CD14-positive monocyte (primary cell): ENCODE data around the gene CLUH. TPM values are rescaled to one million over a fixed set of nuclear protein-coding genes. Genes with fewer than 3 reads are reported as not detected.

ENCODE experiments used
- DNase-seq, 3 donors: peaks; one replicate each; pipeline ENCODE4 v3.0.0-alpha.2; 2011 to 2022
- H2AFZ ChIP-seq: 2 replicates; pipeline ENCODE4 v1.6.0; 2012; ENCODE audit warnings: mild to moderate bottlenecking, low read depth, low read length, inconsistent platforms; ENCODE audit not compliant: insufficient read depth, poor library complexity, severe bottlenecking
- H3K27ac ChIP-seq, 2 donors: 1 replicate in 1 of 2; 2 replicates in 1 of 2; pipeline ENCODE4 v1.5.1; 2012 to 2013; ENCODE audit warnings: low read length in 2 of 2, control low read depth in 1 of 2, inconsistent platforms in 1 of 2, low read depth in 1 of 2, mild to moderate bottlenecking in 1 of 2
- H3K27me3 ChIP-seq, 2 donors: one replicate each; pipeline versions ENCODE4 v1.6.0 to v1.6.1; 2011 to 2013; ENCODE audit warnings: low read length in 2 of 2; ENCODE audit not compliant: control insufficient read depth in 2 of 2, insufficient read depth in 2 of 2
- H3K36me3 ChIP-seq, 2 donors: replicated peaks in 1 of 2; 1 replicate in 1 of 2; 2 replicates in 1 of 2; pipeline versions ENCODE4 v1.5.1 to v1.6.1; 2012 to 2013; ENCODE audit warnings: low read length in 2 of 2, control low read depth in 1 of 2, inconsistent platforms in 1 of 2, mild to moderate bottlenecking in 1 of 2; ENCODE audit not compliant: insufficient read depth in 2 of 2, control insufficient read depth in 1 of 2
- H3K4me1 ChIP-seq, 2 donors: 1 replicate in 1 of 2; 2 replicates in 1 of 2; pipeline versions ENCODE4 v1.5.1 to v1.6.1; 2012 to 2013; ENCODE audit warnings: low read length in 2 of 2, control low read depth in 1 of 2, inconsistent platforms in 1 of 2, mild to moderate bottlenecking in 1 of 2, moderate library complexity in 1 of 2; ENCODE audit not compliant: insufficient read depth in 2 of 2, control insufficient read depth in 1 of 2
- H3K4me2 ChIP-seq: replicated peaks from 2 replicates; pipeline ENCODE3; 2012; ENCODE audit warnings: low read length, moderate library complexity, mild to moderate bottlenecking; ENCODE audit not compliant: poor library complexity, severe bottlenecking; ENCODE audit errors: extremely low read depth
- H3K4me3 ChIP-seq, 3 experiments: fragments of 200-600 bp in 1 of 3; sonication (generic) in 1 of 3; replicated peaks in 1 of 3; 1 replicate in 2 of 3; 2 replicates in 1 of 3; pipeline ENCODE4 v1.5.1; 2011 to 2013; ENCODE audit warnings: low read length in 3 of 3, mild to moderate bottlenecking in 3 of 3, control low read depth in 2 of 3, low read depth in 2 of 3, inconsistent platforms in 1 of 3, moderate library complexity in 1 of 3
- H3K79me2 ChIP-seq: 2 replicates; pipeline ENCODE4 v1.6.0; 2012; ENCODE audit warnings: mild to moderate bottlenecking, control low read depth, inconsistent platforms, low read length, moderate library complexity; ENCODE audit not compliant: insufficient read depth
- H3K9ac ChIP-seq: 2 replicates; pipeline ENCODE4 v1.6.0; 2017; ENCODE audit warnings: low read length, mild to moderate bottlenecking; ENCODE audit not compliant: insufficient read depth, poor library complexity, severe bottlenecking
- H3K9me3 ChIP-seq, 2 donors: replicated peaks in 1 of 2; 1 replicate in 1 of 2; 2 replicates in 1 of 2; pipeline versions ENCODE4 v1.5.1 to v1.6.1; 2012 to 2013; ENCODE audit warnings: low read length in 2 of 2, control low read depth in 1 of 2; ENCODE audit not compliant: control insufficient read depth in 1 of 2, insufficient read depth in 1 of 2
- H4K20me1 ChIP-seq: 2 replicates; pipeline ENCODE4 v1.6.0; 2012; ENCODE audit warnings: mild to moderate bottlenecking, low read length, control low read depth, moderate library complexity; ENCODE audit not compliant: insufficient read depth
- H3K27ac Mint-ChIP-seq, 7 donors: one replicate each; pipeline ENCODE4 v1.8.0; 2020; ENCODE audit warnings: mild to moderate bottlenecking in 7 of 7, mixed read lengths in 7 of 7, moderate library complexity in 6 of 7, inconsistent platforms in 2 of 7
- H3K27me3 Mint-ChIP-seq, 3 donors: one replicate each; pipeline ENCODE4 v1.8.0; 2021 to 2022; ENCODE audit warnings: low read depth in 3 of 3, mild to moderate bottlenecking in 3 of 3, mixed read lengths in 3 of 3, moderate library complexity in 3 of 3, inconsistent platforms in 1 of 3
- H3K36me3 Mint-ChIP-seq, 2 donors: one replicate each; pipeline ENCODE4 v1.8.0; 2020; ENCODE audit warnings: mixed read lengths in 2 of 2, inconsistent platforms in 1 of 2, mild to moderate bottlenecking in 1 of 2
- H3K4me1 Mint-ChIP-seq: one replicate; pipeline ENCODE4 v1.8.0; 2020; ENCODE audit warnings: mild to moderate bottlenecking, mixed read lengths
- H3K4me3 Mint-ChIP-seq, 2 donors: one replicate each; pipeline ENCODE4 v1.8.0; 2020; ENCODE audit warnings: mild to moderate bottlenecking in 2 of 2, mixed read lengths in 2 of 2, moderate library complexity in 1 of 2
- H3K9me3 Mint-ChIP-seq, 7 donors: one replicate each; pipeline ENCODE4 v1.8.0; 2020 to 2022; ENCODE audit warnings: mixed read lengths in 7 of 7, mild to moderate bottlenecking in 6 of 7, moderate library complexity in 6 of 7, inconsistent platforms in 2 of 7
- WGBS: methylation state at CpG from one replicate; pipeline ENCODE4 v1.1.5; 2013; ENCODE audit warnings: missing lambda C conversion rate; ENCODE audit not compliant: insufficient coverage; 5-methylcytosine and 5-hydroxymethylcytosine counted together
- intact Hi-C, 2 donors: fragments of 100-400 bp; cut with micrococcal nuclease; formaldehyde crosslinking; loops; one replicate each; pipeline versions ENCODE4 v1.15.0 to v1.15.1; 2023
- polyA plus RNA-seq, 3 donors: library from polyadenylated mRNA; depleted of rRNA in 1 of 3; unstranded in 2 of 3; stranded (reverse) in 1 of 3; fragments of 300-500 nt in 2 of 3; fragments of >200 nt in 1 of 3; fragmentation: Illumina TruSeq in 2 of 3; gene quantifications; 1 replicate in 2 of 3; 2 replicates in 1 of 3; pipeline ENCODE4 v1.2.3, GENCODE V29; 2012 to 2021
- TF ChIP-seq, protein P1 (sequence below): fragments of 200-600 bp; IDR thresholded peaks from one replicate; pipeline ENCODE4 v1.8.0; 2022; ENCODE audit warnings: antibody characterized with exemption, mild to moderate bottlenecking

The CLUH gene
- polyA plus RNA-seq, 3 donors, result 1.6 to 26.2 (median 4.2) TPM

DNA sequence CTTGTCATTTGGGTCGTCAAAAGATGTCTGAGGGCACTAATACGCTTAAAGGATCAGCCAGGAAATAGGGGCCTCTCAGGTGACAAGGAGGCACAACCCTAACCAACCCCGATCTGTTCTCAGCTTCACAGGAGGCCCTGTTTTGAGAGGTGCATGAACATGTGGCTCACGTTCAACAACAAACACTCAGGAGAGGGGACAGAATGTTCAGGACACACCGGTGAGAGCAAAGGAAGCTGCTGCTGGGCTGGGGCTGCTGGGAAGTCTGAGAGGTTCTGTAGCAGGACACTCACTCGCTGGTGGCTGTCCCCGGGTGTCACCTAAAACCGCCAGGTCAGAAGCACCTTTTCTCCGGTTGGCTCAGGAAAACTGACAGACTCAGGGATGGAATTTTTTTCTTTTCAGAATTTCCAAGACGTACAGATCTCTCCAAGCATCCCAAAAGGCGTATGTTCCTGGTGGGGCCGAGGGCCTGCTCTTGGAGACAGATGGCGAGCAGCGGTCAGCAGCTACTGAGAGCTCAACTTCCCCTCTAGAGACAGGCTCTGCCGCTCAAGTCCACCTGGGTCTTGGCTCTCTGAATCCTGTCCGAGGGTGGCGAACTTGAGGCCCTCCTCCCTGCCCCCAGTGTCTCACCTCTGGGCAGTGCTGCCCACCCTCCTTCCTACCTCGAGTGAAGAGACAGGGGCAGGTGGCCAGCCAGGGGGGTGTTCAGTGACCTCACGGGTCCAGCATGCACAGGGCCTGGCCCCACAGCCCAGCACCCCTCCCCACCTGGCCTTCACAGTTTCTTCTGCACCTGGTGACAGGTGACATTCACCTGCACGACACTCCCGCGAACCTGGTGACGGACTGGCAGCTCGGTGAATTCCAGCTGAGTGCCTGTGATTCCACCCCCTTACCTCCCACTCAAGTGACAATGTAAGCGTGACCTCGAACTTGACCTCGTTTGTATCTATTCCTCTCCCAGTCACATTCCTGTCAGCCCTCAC is 22.9 kb downstream of the CLUH start:
- peak in 1 of 3 donors; percentile 3 for DNase-seq
- no peaks in the 10 kb centered on the region for H3K27me3 ChIP-seq
- Mint-ChIP-seq H3K4me1 (no peaks in the 10 kb centered on the region), H3K36me3 (peaks cover 22 to 41% of the 10 kb centered on the region in 2 donors), H3K4me3 (no peak overlapping the region), H3K27me3 (no peaks in the 10 kb centered on the region), H3K27ac (peak overlapping the region; percentile 33 to 87 (median 57)), H3K9me3 (no peaks in the 10 kb centered on the region)
- intact Hi-C loops, result no loop called here
- TF ChIP-seq, protein P1, sequence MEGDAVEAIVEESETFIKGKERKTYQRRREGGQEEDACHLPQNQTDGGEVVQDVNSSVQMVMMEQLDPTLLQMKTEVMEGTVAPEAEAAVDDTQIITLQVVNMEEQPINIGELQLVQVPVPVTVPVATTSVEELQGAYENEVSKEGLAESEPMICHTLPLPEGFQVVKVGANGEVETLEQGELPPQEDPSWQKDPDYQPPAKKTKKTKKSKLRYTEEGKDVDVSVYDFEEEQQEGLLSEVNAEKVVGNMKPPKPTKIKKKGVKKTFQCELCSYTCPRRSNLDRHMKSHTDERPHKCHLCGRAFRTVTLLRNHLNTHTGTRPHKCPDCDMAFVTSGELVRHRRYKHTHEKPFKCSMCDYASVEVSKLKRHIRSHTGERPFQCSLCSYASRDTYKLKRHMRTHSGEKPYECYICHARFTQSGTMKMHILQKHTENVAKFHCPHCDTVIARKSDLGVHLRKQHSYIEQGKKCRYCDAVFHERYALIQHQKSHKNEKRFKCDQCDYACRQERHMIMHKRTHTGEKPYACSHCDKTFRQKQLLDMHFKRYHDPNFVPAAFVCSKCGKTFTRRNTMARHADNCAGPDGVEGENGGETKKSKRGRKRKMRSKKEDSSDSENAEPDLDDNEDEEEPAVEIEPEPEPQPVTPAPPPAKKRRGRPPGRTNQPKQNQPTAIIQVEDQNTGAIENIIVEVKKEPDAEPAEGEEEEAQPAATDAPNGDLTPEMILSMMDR, result no peak
- WGBS, result 88% methylated on average over 21 of the region's 27 CpGs
- no peaks in the 10 kb centered on the region for H3K9me3 ChIP-seq
- H3K9ac ChIP-seq, result no peak overlapping the region
- peaks cover 19 to 43% of the 10 kb centered on the region in 2 donors for H3K36me3 ChIP-seq
- H3K4me3 ChIP-seq, result no peak overlapping the region
- no peaks in the 10 kb centered on the region for H3K4me1 ChIP-seq
- H4K20me1 ChIP-seq, result peaks cover 22% of the 10 kb centered on the region
- no peak overlapping the region for H3K27ac ChIP-seq
- H2AFZ ChIP-seq, result no peak overlapping the region
- H3K79me2 ChIP-seq, result no peaks in the 10 kb centered on the region
- H3K4me2 ChIP-seq, result no peak overlapping the region

DNA sequence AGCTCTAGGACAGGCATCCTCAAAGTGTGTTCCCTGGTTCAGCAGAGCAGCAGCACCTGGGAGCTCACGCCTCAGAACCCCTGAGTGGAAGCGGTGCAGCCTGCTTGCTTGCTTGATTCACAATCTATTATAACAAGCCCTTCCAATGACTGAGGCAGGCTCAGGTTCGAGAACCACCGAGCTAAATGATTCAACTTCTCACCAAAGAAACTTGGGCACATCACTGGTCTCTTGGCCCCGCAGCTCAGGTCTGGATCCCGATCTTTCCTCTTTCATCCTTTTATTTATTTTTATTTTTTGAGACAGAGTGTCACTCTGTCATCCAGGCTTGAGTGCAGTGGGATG is 24.5 kb downstream of the CLUH start:
- Mint-ChIP-seq H3K4me3 (no peak overlapping the region), H3K36me3 (peaks cover 33 to 45% of the 10 kb centered on the region in 2 donors), H3K9me3 (no peaks in the 10 kb centered on the region), H3K27ac (peak overlapping the region in 3 of 7 donors; percentile 19 to 80 (median 57)), H3K4me1 (no peaks in the 10 kb centered on the region), H3K27me3 (no peaks in the 10 kb centered on the region)
- peaks cover 27 to 43% of the 10 kb centered on the region in 2 donors for H3K36me3 ChIP-seq
- H3K4me1 ChIP-seq, result no peaks in the 10 kb centered on the region
- H3K27me3 ChIP-seq, result no peaks in the 10 kb centered on the region
- TF ChIP-seq, protein P1, result no peak
- H3K9ac ChIP-seq, result no peak overlapping the region
- DNase-seq, result no peak
- 97% methylated on average over 6 of the region's 6 CpGs for WGBS
- peaks cover 32% of the 10 kb centered on the region for H4K20me1 ChIP-seq
- no peaks in the 10 kb centered on the region for H3K79me2 ChIP-seq
- H3K4me2 ChIP-seq, result no peak overlapping the region
- H3K27ac ChIP-seq, result no peak overlapping the region
- no peaks in the 10 kb centered on the region for H3K9me3 ChIP-seq
- H3K4me3 ChIP-seq, result no peak overlapping the region
- H2AFZ ChIP-seq, result no peak overlapping the region
- intact Hi-C loops, result no loop called here
